ENCODE data around the gene ATR.
"Not testable (repeated sequence)": the region's sequence is repeated elsewhere in the genome, so short reads cannot be mapped to it uniquely, and the experiment has no call there.

The ATR gene

GRCh38 chr3:142578329-142579223 is at the start of gene ATR:
Gene ATR (minus strand): TSS chr3:142578733. CDS start chr3:142578704, 29 bp downstream.
- DNase-seq (ENCODE audit: low spot score): peak; percentile 74

- no peak for DNase-seq (ENCODE audit: low spot score)
Observed at GRCh38 chr3:142626971-142627370, 48.4 kb upstream of the ATR start.

- no peak for DNase-seq (ENCODE audit: low spot score)
Observed at GRCh38 chr3:142625153-142625440, 46.6 kb upstream of the ATR start.

GRCh38 chr3:142624341-142625152 is 46.0 kb upstream of the ATR start:
- DNase-seq (ENCODE audit: low spot score): no peak

GRCh38 chr3:142623194-142623593 is 44.7 kb upstream of the ATR start:
- no peak for DNase-seq (ENCODE audit: low spot score)

- DNase-seq (ENCODE audit: low spot score): no peak
Observed at GRCh38 chr3:142622405-142622804, 43.9 kb upstream of the ATR start.

- no peak for DNase-seq (ENCODE audit: low spot score)
Observed at GRCh38 chr3:142618917-142619461, 40.5 kb upstream of the ATR start.

- DNase-seq (ENCODE audit: low spot score): no peak
Observed at GRCh38 chr3:142615171-142615570, 36.6 kb upstream of the ATR start.

GRCh38 chr3:142614059-142614626 is 35.6 kb upstream of the ATR start:
- no peak for DNase-seq (ENCODE audit: low spot score)

- DNase-seq (ENCODE audit: low spot score): no peak
Observed at GRCh38 chr3:142613491-142613890, 35.0 kb upstream of the ATR start.

GRCh38 chr3:142611206-142611605 is 32.7 kb upstream of the ATR start:
- DNase-seq (ENCODE audit: low spot score): no peak

GRCh38 chr3:142609136-142609535 is 30.6 kb upstream of the ATR start:
- no peak for DNase-seq (ENCODE audit: low spot score)

GRCh38 chr3:142608631-142609030 is 30.1 kb upstream of the ATR start:
- DNase-seq (ENCODE audit: low spot score): no peak

GRCh38 chr3:142604940-142605339 is 26.4 kb upstream of the ATR start:
- no peak for DNase-seq (ENCODE audit: low spot score)

GRCh38 chr3:142603386-142603705 is 24.8 kb upstream of the ATR start:
- DNase-seq (ENCODE audit: low spot score): not testable (repeated sequence)

GRCh38 chr3:142602619-142603385 is 24.3 kb upstream of the ATR start:
- no peak for DNase-seq (ENCODE audit: low spot score)

GRCh38 chr3:142601713-142602112 is 23.2 kb upstream of the ATR start:
- no peak for DNase-seq (ENCODE audit: low spot score)

- DNase-seq (ENCODE audit: low spot score): no peak
Observed at GRCh38 chr3:142597906-142598305, 19.4 kb upstream of the ATR start.

GRCh38 chr3:142596726-142597088 is 18.2 kb upstream of the ATR start:
- DNase-seq (ENCODE audit: low spot score): no peak

- DNase-seq (ENCODE audit: low spot score): peak; percentile 80
Observed at GRCh38 chr3:142595951-142596725, 17.6 kb upstream of the ATR start, which contains the start of gene PLS1. Gene PLS1 (plus strand): TSS chr3:142596393. CDS start chr3:142664238, 67,845 bp downstream.

GRCh38 chr3:142595581-142595950 is 17.0 kb upstream of the ATR start:
- no peak for DNase-seq (ENCODE audit: low spot score)
